K562 (cell line): Measurements from ENCODE around the gene SLCO6A1. TPM values are rescaled to one million over a fixed set of nuclear protein-coding genes. Genes with fewer than 3 reads are reported as not detected.

Experiments used
- ATAC-seq: fragments of 200-7000 bp; cut with Tn5 transposase; 3 replicates; pipeline ENCODE4 v1.9.1; 2020; ENCODE audit warnings: moderate library complexity
- BruUV-seq: library from RNA; stranded (reverse); fragments of 400-500 nt; replicated peaks from 2 replicates; lab custom pipeline; 2021; lab: Mats Ljungman, UMichigan
- CTCF ChIA-PET: fragments of 300-600 bp; formaldehyde crosslinking; extraction: SDS; loops from one replicate; lab custom pipeline; 2021; ENCODE audit warnings: low intra/inter-chr PET ratio; lab: Yijun Ruan, JAX
- POLR2A ChIA-PET: fragments of 300-600, 350-650 bp; sonication (Branson Sonifier 250); formaldehyde crosslinking; extraction: SDS; loops from one replicate; lab custom pipeline; 2021; ENCODE audit warnings: antibody characterized with exemption, inconsistent platforms; lab: Yijun Ruan, JAX
- DNase-seq, 4 experiments: peaks; one replicate each; pipeline versions ENCODE4 v3.0.0 to v3.0.0-alpha.2; 2011 to 2018; ENCODE audit warnings: low spot score in 3 of 4, mixed read lengths in 3 of 4; ENCODE audit errors: extremely low read depth in 1 of 4
- FAIRE-seq: peaks from 2 replicates; lab custom pipeline; 2011; peaks lifted over from hg19 to GRCh38; lab: Jason Lieb, UNC
- H2AFZ ChIP-seq: 2 replicates; pipeline ENCODE4 v1.6.0; 2011; ENCODE audit warnings: low read depth, low read length, control low read depth, inconsistent platforms
- H3K27ac ChIP-seq: fragments of 200-600 bp; 3 replicates; pipeline ENCODE4 v1.8.0; 2011; ENCODE audit warnings: low read depth, mild to moderate bottlenecking, control low read depth, inconsistent platforms, low read length, moderate library complexity, mixed read lengths; ENCODE audit errors: extremely low read depth
- H3K27me3 ChIP-seq, 2 experiments: fragments of 300-600 bp in 1 of 2; 2 replicates in 1 of 2; 3 replicates in 1 of 2; pipeline versions ENCODE4 v1.6.0 to v1.8.0; 2011; ENCODE audit warnings: inconsistent platforms in 2 of 2, low read length in 2 of 2, mild to moderate bottlenecking in 1 of 2, mixed read lengths in 1 of 2, moderate library complexity in 1 of 2; ENCODE audit not compliant: control insufficient read depth in 2 of 2, insufficient read depth in 2 of 2
- H3K36me3 ChIP-seq: fragments of 300-600 bp; 3 replicates; pipeline ENCODE4 v1.8.0; 2011; ENCODE audit warnings: mild to moderate bottlenecking, low read length, inconsistent platforms; ENCODE audit not compliant: control insufficient read depth, insufficient read depth
- H3K4me1 ChIP-seq, 2 experiments: fragments of 200-600 bp in 1 of 2; replicated peaks in 1 of 2; 2 replicates in 1 of 2; 3 replicates in 1 of 2; pipeline versions ENCODE4 v1.5.1 to v1.8.0; 2011; ENCODE audit warnings: inconsistent platforms in 2 of 2, low read length in 2 of 2, mild to moderate bottlenecking in 1 of 2, mixed read lengths in 1 of 2, moderate library complexity in 1 of 2; ENCODE audit not compliant: control insufficient read depth in 2 of 2, insufficient read depth in 2 of 2
- H3K4me2 ChIP-seq: 2 replicates; pipeline ENCODE4 v1.6.1; 2011; ENCODE audit warnings: low read length, control low read depth, inconsistent platforms, mixed read lengths; ENCODE audit not compliant: insufficient read depth
- H3K4me3 ChIP-seq: fragments of 200-600 bp; sonication (generic), shearing (Covaris generic); 2 replicates; pipeline ENCODE4 v1.5.1; 2016; ENCODE audit warnings: control low read depth, inconsistent platforms
- H3K79me2 ChIP-seq: fragments of 200-600 bp; 3 replicates; pipeline ENCODE4 v1.8.0; 2011; ENCODE audit warnings: low read length, inconsistent platforms; ENCODE audit not compliant: control insufficient read depth, insufficient read depth
- H3K9ac ChIP-seq, 2 experiments: 2 replicates each; pipeline versions ENCODE4 v1.6.0 to v1.6.1; 2011; ENCODE audit warnings: low read depth in 2 of 2, low read length in 2 of 2, control low read depth in 1 of 2, inconsistent platforms in 1 of 2, mild to moderate bottlenecking in 1 of 2, mixed read lengths in 1 of 2; ENCODE audit not compliant: insufficient read depth in 1 of 2
- H3K9me1 ChIP-seq: one replicate; pipeline ENCODE4 v1.6.0; 2011; ENCODE audit warnings: inconsistent platforms, mild to moderate bottlenecking, low read length, moderate library complexity; ENCODE audit not compliant: control insufficient read depth, insufficient read depth
- H3K9me3 ChIP-seq: replicated peaks from 2 replicates; pipeline ENCODE4 v1.5.1; 2011; ENCODE audit warnings: low read depth, low read length, inconsistent platforms; ENCODE audit not compliant: control insufficient read depth, insufficient read depth
- H4K20me1 ChIP-seq: replicated peaks from 2 replicates; pipeline ENCODE4 v1.6.1; 2011; ENCODE audit warnings: low read length, inconsistent platforms, mixed read lengths; ENCODE audit not compliant: control insufficient read depth, insufficient read depth
- GABPA ChIP-seq: fragments of 200-800 bp; sonication (Bioruptor generic); conservative IDR thresholded peaks from 2 replicates; pipeline ENCODE4 v1.6.1; 2016; ENCODE audit warnings: low read depth, missing genetic modification characterization, missing compliant biosample characterization
- HINFP ChIP-seq: fragments of 450-650 bp; conservative IDR thresholded peaks from 2 replicates; pipeline ENCODE4 v1.6.1; 2016; ENCODE audit warnings: missing genetic modification characterization, low read depth, mild to moderate bottlenecking, control low read depth, missing compliant biosample characterization
- HMBOX1 ChIP-seq: sonication (generic); IDR thresholded peaks from 2 replicates; pipeline ENCODE4 v1.6.1; 2016
- KDM4B ChIP-seq, 2 experiments: fragments of 450-650 bp in 1 of 2; sonication (generic) in 1 of 2; IDR thresholded peaks; 2 replicates each; pipeline ENCODE4 v1.6.1; 2016 to 2017; ENCODE audit warnings: borderline replicate concordance in 2 of 2, antibody characterized with exemption in 1 of 2, low read depth in 1 of 2, mild to moderate bottlenecking in 1 of 2
- RAD21 ChIP-seq, 2 experiments: fragments of 250-450 bp in 1 of 2; fragments of 450-650 bp in 1 of 2; sonication (Bioruptor Pico) in 1 of 2; formaldehyde crosslinking in 1 of 2; IDR thresholded peaks in 1 of 2; conservative IDR thresholded peaks in 1 of 2; 2 replicates each; pipeline versions ENCODE4 v1.4.0 to v1.8.0; 2020 to 2022; ENCODE audit warnings: mild to moderate bottlenecking in 2 of 2, moderate library complexity in 1 of 2
- THRB ChIP-seq: fragments of 450-650 bp; formaldehyde crosslinking; conservative IDR thresholded peaks from 2 replicates; pipeline ENCODE4 v1.4.0; 2022; ENCODE audit warnings: mild to moderate bottlenecking, missing genetic modification characterization
- XRCC3 ChIP-seq: fragments of 450-650 bp; IDR thresholded peaks from 2 replicates; pipeline ENCODE4 v1.6.1; 2017; ENCODE audit warnings: mild to moderate bottlenecking, moderate library complexity
- ZNF253 ChIP-seq: fragments of 250-450 bp; sonication (Bioruptor Pico); conservative IDR thresholded peaks from 2 replicates; pipeline ENCODE4 v1.6.1; 2021; ENCODE audit warnings: mild to moderate bottlenecking
- ZNF444 ChIP-seq: fragments of 250-450 bp; sonication (Bioruptor Pico); IDR thresholded peaks from 2 replicates; pipeline ENCODE4 v1.4.0; 2020; ENCODE audit warnings: mild to moderate bottlenecking, moderate library complexity
- WGBS: fragments of 100-300 bp; shearing (Covaris generic); methylation state at CpG from one replicate; pipeline ENCODE4 v1.1.6; 2016; ENCODE audit warnings: low coverage, mixed read lengths; ENCODE audit not compliant: insufficient coverage; ENCODE audit errors: missing lambda C conversion rate; 5-methylcytosine and 5-hydroxymethylcytosine counted together
- in situ Hi-C: fragments of 300-500 bp; cut with MboI; formaldehyde crosslinking; loops from 4 replicates; pipeline ENCODE4 v1.15.0; 2018; ENCODE audit warnings: inconsistent platforms, mixed read lengths
- intact Hi-C: fragments of 100-400 bp; cut with micrococcal nuclease; formaldehyde crosslinking; loops from 2 replicates; pipeline ENCODE4 v1.14.2; 2022
- polyA plus RNA-seq, 8 experiments: library from polyadenylated mRNA; depleted of rRNA in 4 of 8; stranded (reverse) in 5 of 8; unstranded in 3 of 8; fragments of >200 nt; fragmentation: Nextera tagmentation in 2 of 8; fragmentation: Illumina TruSeq in 1 of 8; extraction: Ambion mirVana in 2 of 8; extraction: Trizol in 1 of 8; gene quantifications; 2 replicates each; pipeline versions ENCODE4 v1.2.1 to v1.2.3, GENCODE V29; 2011 to 2014; ENCODE audit warnings: inconsistent platforms in 1 of 8, missing spikeins in 1 of 8
- total RNA-seq, 7 experiments: library from RNA; depleted of rRNA in 6 of 7; stranded (reverse); fragments of >200 nt in 6 of 7; fragmentation: Illumina TruSeq in 2 of 7; extraction: Trizol in 2 of 7; gene quantifications; 2 replicates each; pipeline versions ENCODE4 v1.2.1 to v1.2.3, GENCODE V29; 2011 to 2021; ENCODE audit warnings: low replicate concordance in 1 of 7

Gene SLCO6A1
- total and polyA plus RNA-seq, 9 of the 15 experiments (the other 6 are each of a cell fraction or from before 2014, with no cell fraction given) = 0.04 to 0.20 (median 0.11) TPM; not detected in 6

- no peaks in the 10 kb centered on the region for H3K79me2 ChIP-seq
- intact Hi-C loops (no loop called here), in situ Hi-C loops (no loop called here)
- H3K27me3 ChIP-seq = no peaks in the 10 kb centered on the region
- no peaks in the 10 kb centered on the region for H3K4me1 ChIP-seq
- no peaks in the 10 kb centered on the region for H4K20me1 ChIP-seq
- no peak overlapping the region for H3K4me2 ChIP-seq
- H3K9me3 ChIP-seq = no peaks in the 10 kb centered on the region
- no peaks in the 10 kb centered on the region for H3K9me1 ChIP-seq
- TF ChIP-seq HINFP (tag) = no peak
- TF ChIP-seq RAD21 (CRISPR knock-in tag; conservative IDR thresholded peaks at IDR 0.05 in 1 of 2, IDR thresholded peaks at IDR 0.05 in 1 of 2) = peak in 1 of 2 experiments; percentile 12; a peak in 1 of 4 replicates
- H3K4me3 ChIP-seq = no peak overlapping the region
- no peak for ATAC-seq
- BruUV-seq = no TSS peak
- no peak for DNase-seq
- ChIA-PET POLR2A (no interaction called here), CTCF (no interaction called here)
- no peak for FAIRE-seq
- WGBS = 6% methylated on average over 5 of the region's 5 CpGs
- H3K36me3 ChIP-seq = no peaks in the 10 kb centered on the region
- no peak overlapping the region for H3K27ac ChIP-seq
- no peak overlapping the region for H2AFZ ChIP-seq
- H3K9ac ChIP-seq = no peak overlapping the region
Observed at GRCh38 chr5:102450313-102450990, 48.3 kb downstream of the SLCO6A1 start.

GRCh38 chr5:102433473-102433872 is 65.3 kb downstream of the SLCO6A1 start:
- no peaks in the 10 kb centered on the region for H3K9me1 ChIP-seq
- TF ChIP-seq ZNF253 (CRISPR knock-in tag) (no peak), THRB (no peak), GABPA (no peak), HMBOX1 (no peak), RAD21 (CRISPR knock-in tag; conservative IDR thresholded peaks at IDR 0.05 in 1 of 2, IDR thresholded peaks at IDR 0.05 in 1 of 2) (no peak), XRCC3 (no peak), KDM4B (IDR thresholded peaks at IDR 0.05; ENCODE audit: borderline replicate concordance in 2 of 2, low read depth in 1 of 2) (no peak), ZNF444 (no peak)
- TF ChIP-seq, all 486 proteins: peak for 0
- Histone ChIP-seq H2AFZ (no peak overlapping the region), H3K9me3 (no peaks in the 10 kb centered on the region; the same call in 1 of the 2 replicates), H3K27ac (no peak overlapping the region), H3K79me2 (no peaks in the 10 kb centered on the region), H3K4me1 (no peaks in the 10 kb centered on the region), H4K20me1 (no peaks in the 10 kb centered on the region), H3K27me3 (no peaks in the 10 kb centered on the region), H3K9ac (no peak overlapping the region), H3K4me3 (no peak overlapping the region), H3K4me2 (no peak overlapping the region), H3K36me3 (no peaks in the 10 kb centered on the region)
- FAIRE-seq = no peak
- in situ Hi-C loops (no loop called here), intact Hi-C loops (no loop called here)
- ChIA-PET CTCF (no interaction called here), POLR2A (no interaction called here)
- ATAC-seq = no peak
- DNase-seq = no peak
- WGBS = 0% methylated on average over 2 of the region's 2 CpGs
- no TSS peak for BruUV-seq
